ENCODE measurements around the gene MSX2. TPM values are rescaled to one million over a fixed set of nuclear protein-coding genes. Genes with fewer than 3 reads are reported as not detected.

Gene MSX2
- polyA plus RNA-seq, 1 of the 3 experiments (the other 2 are of a cell fraction) = 5.8 TPM

GRCh38 chr5:174731214-174732035 lies 7.0 kb downstream of the MSX2 start (continued):
- no peak for TF ChIP-seq REST (IDR thresholded peaks at IDR 0.05; ENCODE audit: low read depth, low read length)
- no peak for TF ChIP-seq ELF1 (IDR thresholded peaks at IDR 0.05)
- TF ChIP-seq IRF3 (IDR thresholded peaks at IDR 0.05; ENCODE audit: low read depth, low read length) = no peak
- TF ChIP-seq RXRA (IDR thresholded peaks at IDR 0.05; ENCODE audit: borderline replicate concordance, low read depth) = no peak
- no peak for TF ChIP-seq FOXM1 (IDR thresholded peaks at IDR 0.05; ENCODE audit: low read depth)

GRCh38 chr5:174732036-174733020 lies 7.9 kb downstream of the MSX2 start:
- no peak overlapping the region for H3K4me3 ChIP-seq (ENCODE audit: low read depth in 2 of 2, low read length in 1 of 2)
- WGBS (ENCODE audit: low lambda C conversion rate) = 93% methylated on average over 34 of the region's 62 CpGs
- CTCF ChIA-PET = interaction anchor here (0.9 to 3.1 kb wide), 5 partner anchors 269 to 415 kb away, joined by 4 to 22 read pairs (median 5); no protein-coding TSS in a partner anchor

More at GRCh38 chr5:174732036-174733020, 7.9 kb downstream of the MSX2 start:
- no peak for TF ChIP-seq USF1 (IDR thresholded peaks at IDR 0.05; ENCODE audit: borderline replicate concordance, low read depth)
- no peak for TF ChIP-seq MXI1 (IDR thresholded peaks at IDR 0.05; ENCODE audit: low read depth, low read length)
- no peak for TF ChIP-seq RXRA (IDR thresholded peaks at IDR 0.05; ENCODE audit: borderline replicate concordance, low read depth)
- no peak for TF ChIP-seq MEF2A (IDR thresholded peaks at IDR 0.05; ENCODE audit: borderline replicate concordance, low read depth)
- no peak for DNase-seq
- H3K79me2 ChIP-seq (ENCODE audit: insufficient read depth) = no peaks in the 10 kb centered on the region
- H3K4me2 ChIP-seq = no peak overlapping the region
- peaks cover 0 to 8% of the 10 kb centered on the region in 2 experiments for H3K36me3 ChIP-seq (replicated peaks in 1 of 2; ENCODE audit: control insufficient read depth in 1 of 2, insufficient read depth in 2 of 2, low read length in 1 of 2)
- no peaks in the 10 kb centered on the region for H3F3A ChIP-seq (replicated peaks; ENCODE audit: insufficient read depth)
- H4K20me1 ChIP-seq (ENCODE audit: insufficient read depth) = no peaks in the 10 kb centered on the region
- H2AFZ ChIP-seq (ENCODE audit: low read depth) = no peak overlapping the region
- H3K27ac ChIP-seq (ENCODE audit: low read depth in 2 of 2, low read length in 1 of 2) = no peak overlapping the region
- no peaks in the 10 kb centered on the region for H3K9me3 ChIP-seq
- peaks cover 3 to 17% of the 10 kb centered on the region in 2 experiments; a peak in 2 of 4 replicates for H3K4me1 ChIP-seq (ENCODE audit: control insufficient read depth in 1 of 2, insufficient read depth in 2 of 2, low read depth in 1 of 2, low read length in 1 of 2)
- POLR2A ChIA-PET = no interaction called here
- H3K9ac ChIP-seq = no peak overlapping the region
- no peaks in the 10 kb centered on the region for H3K9me2 ChIP-seq
- H3K27me3 ChIP-seq (ENCODE audit: insufficient read depth) = peaks cover 4% of the 10 kb centered on the region

Data from SK-N-SH (cell line).